Esophagus mucosa (tissue), 1 donor: ENCODE results near the gene ACBD7. TPM values are rescaled to one million over a fixed set of nuclear protein-coding genes. Genes with fewer than 3 reads are reported as not detected.

Experiments used
- total RNA-seq: library from RNA; stranded (reverse); gene quantifications from one replicate; pipeline ENCODE4 v1.2.4, GENCODE V29; 2023
- donor health status: DM: yes; HTN: yes; CAD: no.

The ACBD7 gene
- total RNA-seq, 1 donor from 2014 or later = 0.32 TPM

Other genes starting within 250 kb of the ACBD7 start
- gene SUV39H2, start 209.9 kb downstream of the ACBD7 start, total RNA-seq = 8.8 TPM
- 17.5 TPM for gene DCLRE1C, start 134.7 kb downstream of the ACBD7 start, total RNA-seq
- not detected for gene MEIG1, start 129.4 kb downstream of the ACBD7 start, total RNA-seq
- 11.7 TPM for gene OLAH, start 44.8 kb downstream of the ACBD7 start, total RNA-seq
- gene RPP38, start 8.6 kb upstream of the ACBD7 start, total RNA-seq = 14.8 TPM
- 5.8 TPM for gene NMT2, start 79.9 kb upstream of the ACBD7 start, total RNA-seq